Uterus (tissue), 4 donors: ENCODE results near the gene TARDBP. TPM values are rescaled to one million over a fixed set of nuclear protein-coding genes. Genes with fewer than 3 reads are reported as not detected.
"Not testable (repeated sequence)": the region's sequence is repeated elsewhere in the genome, so short reads cannot be mapped to it uniquely, and the experiment has no call there.

ENCODE experiments used
- DNase-seq, 2 donors: peaks; one replicate each; pipeline ENCODE4 v3.0.0-alpha.2; 2019 to 2020
- H3K27ac ChIP-seq, 2 donors: fragments of 200-600 bp; sonication (generic); 1 replicate in 1 of 2; 2 replicates in 1 of 2; pipeline ENCODE4 v1.5.1; 2016 to 2018
- H3K27me3 ChIP-seq, 2 donors: fragments of 200-600 bp; sonication (generic); one replicate each; pipeline ENCODE4 v1.5.1; 2018 to 2019; ENCODE audit warnings: control low read depth in 1 of 2
- H3K36me3 ChIP-seq, 2 donors: fragments of 200-600 bp; sonication (generic); one replicate each; pipeline ENCODE4 v1.5.1; 2019; ENCODE audit warnings: control low read depth in 1 of 2
- H3K4me1 ChIP-seq, 2 donors: fragments of 200-600 bp; sonication (generic); one replicate each; pipeline ENCODE4 v1.5.1; 2018 to 2019; ENCODE audit warnings: control low read depth in 1 of 2
- H3K4me3 ChIP-seq, 2 donors: fragments of 200-600 bp; sonication (generic); 1 replicate in 1 of 2; 2 replicates in 1 of 2; pipeline ENCODE4 v1.5.1; 2018 to 2019; ENCODE audit warnings: mild to moderate bottlenecking in 1 of 2
- H3K9me3 ChIP-seq, 2 donors: fragments of 200-600 bp; sonication (generic); one replicate each; pipeline ENCODE4 v1.5.1; 2019; ENCODE audit warnings: control low read depth in 1 of 2
- POLR2A ChIP-seq, 2 donors: fragments of 450-650 bp; IDR thresholded peaks; one replicate each; pipeline ENCODE4 v1.6.1; 2016; ENCODE audit warnings: antibody characterized with exemption in 2 of 2, mild to moderate bottlenecking in 1 of 2, moderate library complexity in 1 of 2
- intact Hi-C: fragments of 100-400 bp; cut with DNase I; formaldehyde crosslinking; loops from one replicate; pipeline ENCODE4 v1.15.1; 2023; ENCODE audit warnings: low total_unique reads
- total RNA-seq, 4 donors: library from RNA; depleted of rRNA in 3 of 4; stranded (reverse); fragments of >200 nt in 3 of 4; gene quantifications; one replicate each; pipeline versions ENCODE4 v1.1.0 to v1.2.4, GENCODE V29; 2014 to 2023
- TF ChIP-seq, protein P1 (sequence below), 4 experiments: fragments of 200-600 bp in 2 of 4; fragments of 450-650 bp in 2 of 4; sonication (generic) in 2 of 4; IDR thresholded peaks; one replicate each; pipeline ENCODE4 v1.5.1; 2016 to 2019; ENCODE audit warnings: antibody characterized with exemption in 4 of 4, mild to moderate bottlenecking in 2 of 4, moderate library complexity in 1 of 4
- donor health status: DM: yes; HTN: yes; CAD: no.

Gene TARDBP
- total RNA-seq, 4 donors from 2014 or later, result 176 to 617 (median 207) TPM

- Histone ChIP-seq H3K27ac (no peak overlapping the region), H3K27me3 (no peaks in the 10 kb centered on the region), H3K4me3 (no peak overlapping the region), H3K36me3 (no peaks in the 10 kb centered on the region), H3K4me1 (no peaks in the 10 kb centered on the region), H3K9me3 (no peaks in the 10 kb centered on the region)
- no peak for DNase-seq
- intact Hi-C loops, result no loop called here
- TF ChIP-seq, protein P1, sequence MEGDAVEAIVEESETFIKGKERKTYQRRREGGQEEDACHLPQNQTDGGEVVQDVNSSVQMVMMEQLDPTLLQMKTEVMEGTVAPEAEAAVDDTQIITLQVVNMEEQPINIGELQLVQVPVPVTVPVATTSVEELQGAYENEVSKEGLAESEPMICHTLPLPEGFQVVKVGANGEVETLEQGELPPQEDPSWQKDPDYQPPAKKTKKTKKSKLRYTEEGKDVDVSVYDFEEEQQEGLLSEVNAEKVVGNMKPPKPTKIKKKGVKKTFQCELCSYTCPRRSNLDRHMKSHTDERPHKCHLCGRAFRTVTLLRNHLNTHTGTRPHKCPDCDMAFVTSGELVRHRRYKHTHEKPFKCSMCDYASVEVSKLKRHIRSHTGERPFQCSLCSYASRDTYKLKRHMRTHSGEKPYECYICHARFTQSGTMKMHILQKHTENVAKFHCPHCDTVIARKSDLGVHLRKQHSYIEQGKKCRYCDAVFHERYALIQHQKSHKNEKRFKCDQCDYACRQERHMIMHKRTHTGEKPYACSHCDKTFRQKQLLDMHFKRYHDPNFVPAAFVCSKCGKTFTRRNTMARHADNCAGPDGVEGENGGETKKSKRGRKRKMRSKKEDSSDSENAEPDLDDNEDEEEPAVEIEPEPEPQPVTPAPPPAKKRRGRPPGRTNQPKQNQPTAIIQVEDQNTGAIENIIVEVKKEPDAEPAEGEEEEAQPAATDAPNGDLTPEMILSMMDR (IDR thresholded peaks at IDR 0.05), result no peak
- no peak for TF ChIP-seq POLR2A (IDR thresholded peaks at IDR 0.05)
These were observed 31.4 kb upstream of the TARDBP start for GRCh38 chr1:10980841-10981727.

DNA sequence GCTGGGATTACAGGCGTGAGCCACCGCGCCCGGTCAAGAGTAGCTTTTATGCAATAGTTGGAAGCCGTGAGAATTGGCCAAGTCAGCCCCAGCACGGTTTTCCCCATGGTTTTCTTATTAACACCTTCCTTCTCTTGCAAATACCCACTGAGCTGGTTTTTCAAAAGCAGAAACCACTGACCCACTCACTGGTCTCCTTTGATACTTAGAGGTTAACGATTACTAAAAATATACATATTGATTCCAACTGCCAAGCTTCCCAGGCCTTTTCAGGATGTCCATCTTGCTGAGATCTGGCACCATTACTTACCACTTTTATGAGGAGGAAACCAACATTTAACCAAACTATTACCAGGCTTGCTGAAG, 25.9 kb upstream of the TARDBP start:
- no peaks in the 10 kb centered on the region for H3K4me1 ChIP-seq
- no peaks in the 10 kb centered on the region for H3K36me3 ChIP-seq
- DNase-seq, result no peak
- H3K4me3 ChIP-seq, result no peak overlapping the region
- H3K9me3 ChIP-seq, result no peaks in the 10 kb centered on the region
- H3K27ac ChIP-seq, result no peak overlapping the region
- TF ChIP-seq, protein P1 (IDR thresholded peaks at IDR 0.05), result no peak
- no peak for TF ChIP-seq POLR2A (IDR thresholded peaks at IDR 0.05)
- H3K27me3 ChIP-seq, result no peaks in the 10 kb centered on the region
- intact Hi-C loops, result no loop called here

- no peaks in the 10 kb centered on the region for H3K36me3 ChIP-seq
- H3K4me3 ChIP-seq, result no peak overlapping the region
- intact Hi-C loops, result no loop called here
- no peak for DNase-seq
- TF ChIP-seq POLR2A (IDR thresholded peaks at IDR 0.05), result no peak
- TF ChIP-seq, protein P1 (IDR thresholded peaks at IDR 0.05), result no peak
- H3K27me3 ChIP-seq, result no peaks in the 10 kb centered on the region
- no peaks in the 10 kb centered on the region for H3K4me1 ChIP-seq
- H3K9me3 ChIP-seq, result no peaks in the 10 kb centered on the region
- H3K27ac ChIP-seq, result no peak overlapping the region
These were observed 24.5 kb upstream of the TARDBP start for GRCh38 chr1:10987840-10988417.

DNA sequence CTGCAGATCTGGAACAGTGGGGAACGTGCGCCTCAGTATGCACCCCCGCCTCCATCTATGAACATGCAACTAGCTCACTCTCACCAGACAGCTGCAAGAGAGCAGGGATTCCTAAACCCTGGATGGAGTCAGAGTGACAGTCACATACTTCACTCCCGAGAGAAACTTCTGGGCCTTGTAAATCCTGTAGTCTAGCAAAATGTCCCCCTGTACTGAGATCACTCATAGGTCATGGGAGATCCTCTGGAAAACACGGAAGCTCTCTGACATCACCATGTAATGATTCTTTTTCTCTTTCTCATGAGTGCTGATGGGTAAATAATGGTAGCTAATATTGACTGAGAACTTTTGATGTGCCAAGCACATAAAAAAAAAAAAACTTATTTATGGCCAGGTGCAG, 23.4 kb upstream of the TARDBP start:
- TF ChIP-seq, protein P1 (IDR thresholded peaks at IDR 0.05), result no peak
- no peak for TF ChIP-seq POLR2A (IDR thresholded peaks at IDR 0.05)

DNA sequence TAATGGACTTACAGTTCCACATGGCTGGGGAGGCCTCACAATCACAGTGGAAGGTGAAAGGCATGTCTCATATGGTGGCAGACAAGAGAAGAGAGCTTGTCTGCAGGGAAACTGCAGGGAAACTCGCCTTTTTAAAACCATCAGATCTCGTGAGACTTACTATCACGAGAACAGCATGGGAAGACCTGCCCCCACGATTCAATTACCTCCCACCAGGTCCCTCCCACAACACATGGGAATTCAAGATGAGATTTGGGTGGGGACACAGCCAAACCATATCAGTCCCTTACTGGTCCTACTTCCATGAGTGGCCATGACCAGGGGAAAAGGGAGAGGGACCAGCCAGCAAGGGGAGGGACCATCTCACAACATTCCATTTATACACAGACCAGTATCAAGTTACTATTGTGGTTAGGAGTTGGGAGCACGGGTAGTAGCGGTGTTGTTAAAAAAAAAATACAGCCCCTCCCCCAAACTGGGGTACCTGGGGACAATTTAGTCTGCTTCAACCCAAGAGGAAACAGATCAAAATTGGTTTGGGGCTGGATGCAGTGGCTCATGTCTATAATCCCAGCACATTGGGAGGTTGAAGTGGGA, 22.4 kb upstream of the TARDBP start:
- H3K27ac ChIP-seq, H3K9me3 ChIP-seq, DNase-seq, H3K4me1 ChIP-seq, H3K27me3 ChIP-seq, H3K4me3 ChIP-seq, intact Hi-C loops, H3K36me3 ChIP-seq: not testable (repeated sequence)

More for the DNA sequence above, 23.4 kb upstream of the TARDBP start:
- no peaks in the 10 kb centered on the region for H3K36me3 ChIP-seq
- no peak for DNase-seq
- intact Hi-C loops, result no loop called here
- no peaks in the 10 kb centered on the region for H3K9me3 ChIP-seq
- H3K27ac ChIP-seq, result no peak overlapping the region
- H3K4me1 ChIP-seq, result no peaks in the 10 kb centered on the region
- no peak overlapping the region for H3K4me3 ChIP-seq
- no peaks in the 10 kb centered on the region for H3K27me3 ChIP-seq
